Measurements from ENCODE around the gene GPC6.

GPC6 gene

GRCh38 chr13:94009701-94010100 is 783.1 kb downstream of the GPC6 start:
- H3K4me2 ChIP-seq (ENCODE audit: low read depth, low read length, poor library complexity, severe bottlenecking), result no peak overlapping the region
- TF ChIP-seq CTCF (conservative IDR thresholded peaks at IDR 0.05; ENCODE audit: low read length) (no peak), EZH2phosphoT487 (IDR thresholded peaks at IDR 0.05; ENCODE audit: borderline replicate concordance) (no peak)

GRCh38 chr13:94014461-94014860 is 787.9 kb downstream of the GPC6 start:
- Histone ChIP-seq H3K27me3 (ENCODE audit: insufficient read depth, low read length, poor library complexity, severe bottlenecking) (no peaks in the 10 kb centered on the region), H2AFZ (ENCODE audit: low read length) (no peak overlapping the region), H4K20me1 (ENCODE audit: insufficient read depth, low read length, poor library complexity, severe bottlenecking) (no peaks in the 10 kb centered on the region), H3K79me2 (ENCODE audit: insufficient read depth, low read length) (no peaks in the 10 kb centered on the region), H3K4me3 (ENCODE audit: low read length, poor library complexity, severe bottlenecking) (no peak overlapping the region), H3K9ac (ENCODE audit: low read depth, low read length, poor library complexity, severe bottlenecking) (no peak overlapping the region), H3K9me3 (ENCODE audit: insufficient read depth, low read depth, low read length) (no peaks in the 10 kb centered on the region), H3K36me3 (ENCODE audit: insufficient read depth, low read length) (no peaks in the 10 kb centered on the region), H3K9me2 (replicated peaks; ENCODE audit: low read depth, low read length) (no peaks in the 10 kb centered on the region), H3F3A (ENCODE audit: low read depth) (no peaks in the 10 kb centered on the region), H3K4me2 (ENCODE audit: low read depth, low read length, poor library complexity, severe bottlenecking) (no peak overlapping the region), H3K4me1 (ENCODE audit: insufficient read depth, low read length, poor library complexity, severe bottlenecking) (no peaks in the 10 kb centered on the region)
- TF ChIP-seq CTCF (conservative IDR thresholded peaks at IDR 0.05; ENCODE audit: low read length), result no peak
- no peak for TF ChIP-seq EZH2phosphoT487 (IDR thresholded peaks at IDR 0.05; ENCODE audit: borderline replicate concordance)

More at GRCh38 chr13:94009701-94010100, 783.1 kb downstream of the GPC6 start:
- H3K79me2 ChIP-seq (ENCODE audit: insufficient read depth, low read length), result no peaks in the 10 kb centered on the region
- H3K9ac ChIP-seq (ENCODE audit: low read depth, low read length, poor library complexity, severe bottlenecking), result no peak overlapping the region
- no peak overlapping the region for H2AFZ ChIP-seq (ENCODE audit: low read length)
- H3K36me3 ChIP-seq (ENCODE audit: insufficient read depth, low read length), result no peaks in the 10 kb centered on the region
- H3F3A ChIP-seq (ENCODE audit: low read depth), result no peaks in the 10 kb centered on the region
- no peaks in the 10 kb centered on the region for H3K4me1 ChIP-seq (ENCODE audit: insufficient read depth, low read length, poor library complexity, severe bottlenecking)
- no peaks in the 10 kb centered on the region for H3K9me3 ChIP-seq (ENCODE audit: insufficient read depth, low read depth, low read length)
- no peaks in the 10 kb centered on the region for H4K20me1 ChIP-seq (ENCODE audit: insufficient read depth, low read length, poor library complexity, severe bottlenecking)
- H3K27me3 ChIP-seq (ENCODE audit: insufficient read depth, low read length, poor library complexity, severe bottlenecking), result no peaks in the 10 kb centered on the region
- H3K4me3 ChIP-seq (ENCODE audit: low read length, poor library complexity, severe bottlenecking), result no peak overlapping the region
- no peaks in the 10 kb centered on the region for H3K9me2 ChIP-seq (replicated peaks; ENCODE audit: low read depth, low read length)

DNA sequence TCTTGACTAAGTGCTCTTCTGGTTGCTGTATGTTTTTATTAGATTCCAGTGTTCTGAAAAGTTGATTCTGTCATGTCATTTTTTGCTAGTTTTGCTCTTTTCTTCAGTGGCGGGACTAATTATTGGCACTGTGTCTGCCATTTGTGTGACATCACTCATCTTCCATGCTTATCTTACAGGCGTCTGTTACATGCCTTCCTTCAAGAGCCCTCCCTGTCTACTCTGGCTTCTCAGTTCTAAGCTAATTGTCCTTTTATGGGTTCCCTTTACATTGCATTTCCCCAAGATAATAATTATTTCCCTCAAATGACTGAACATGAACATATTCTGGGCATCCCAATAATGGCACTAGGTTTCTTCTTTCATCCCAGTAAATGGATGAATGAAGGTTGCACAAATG is 793.8 kb downstream of the GPC6 start:
- H3K4me2 ChIP-seq (ENCODE audit: low read depth, low read length, poor library complexity, severe bottlenecking), result no peak overlapping the region
- no peaks in the 10 kb centered on the region for H3K79me2 ChIP-seq (ENCODE audit: insufficient read depth, low read length)
- no peaks in the 10 kb centered on the region for H3K36me3 ChIP-seq (ENCODE audit: insufficient read depth, low read length)
- H3K9me3 ChIP-seq (ENCODE audit: insufficient read depth, low read depth, low read length), result no peaks in the 10 kb centered on the region
- H3K4me3 ChIP-seq (ENCODE audit: low read length, poor library complexity, severe bottlenecking), result no peak overlapping the region
- no peaks in the 10 kb centered on the region for H3K27me3 ChIP-seq (ENCODE audit: insufficient read depth, low read length, poor library complexity, severe bottlenecking)
- H2AFZ ChIP-seq (ENCODE audit: low read length), result no peak overlapping the region
- no peaks in the 10 kb centered on the region for H3K4me1 ChIP-seq (ENCODE audit: insufficient read depth, low read length, poor library complexity, severe bottlenecking)
- no peaks in the 10 kb centered on the region for H3F3A ChIP-seq (ENCODE audit: low read depth)
- H3K9ac ChIP-seq (ENCODE audit: low read depth, low read length, poor library complexity, severe bottlenecking), result no peak overlapping the region
- TF ChIP-seq EZH2phosphoT487 (IDR thresholded peaks at IDR 0.05; ENCODE audit: borderline replicate concordance), result no peak
- no peak for TF ChIP-seq CTCF (conservative IDR thresholded peaks at IDR 0.05; ENCODE audit: low read length)
- H4K20me1 ChIP-seq (ENCODE audit: insufficient read depth, low read length, poor library complexity, severe bottlenecking), result no peaks in the 10 kb centered on the region
- H3K9me2 ChIP-seq (replicated peaks; ENCODE audit: low read depth, low read length), result no peaks in the 10 kb centered on the region
